MCF 10A (cell line): ENCODE measurements around the gene CCDC93. TPM values are rescaled to one million over a fixed set of nuclear protein-coding genes. Genes with fewer than 3 reads are reported as not detected.

Source experiments
- BruUV-seq: library from RNA; stranded (reverse); fragments of 400-500 nt; replicated peaks from 2 replicates; lab custom pipeline; 2021; lab: Mats Ljungman, UMichigan
- CTCF ChIA-PET: fragments of 300-600 bp; sonication (Branson Sonifier 250); formaldehyde crosslinking; extraction: SDS; loops from one replicate; lab custom pipeline; 2021; ENCODE audit warnings: antibody characterized with exemption, inconsistent platforms; lab: Yijun Ruan, JAX
- POLR2A ChIA-PET: fragments of 300-600, 350-650 bp; sonication (Branson Sonifier 250); formaldehyde crosslinking; extraction: SDS; loops from one replicate; lab custom pipeline; 2020; ENCODE audit warnings: antibody characterized with exemption, inconsistent platforms; lab: Yijun Ruan, JAX
- DNase-seq: peaks from one replicate; pipeline ENCODE4 v3.0.0-alpha.2; 2018; ENCODE audit not compliant: unreplicated experiment
- H3K27ac Mint-ChIP-seq: one replicate; pipeline ENCODE4 v1.8.0; 2022; ENCODE audit warnings: mild to moderate bottlenecking, low read depth, mixed read lengths; ENCODE audit not compliant: unreplicated experiment
- H3K27me3 Mint-ChIP-seq: one replicate; pipeline ENCODE4 v1.8.0; 2022; ENCODE audit warnings: mixed read lengths; ENCODE audit not compliant: insufficient read depth, unreplicated experiment
- H3K36me3 Mint-ChIP-seq: one replicate; pipeline ENCODE4 v1.8.0; 2022; ENCODE audit warnings: mild to moderate bottlenecking, moderate library complexity, mixed read lengths; ENCODE audit not compliant: insufficient read depth, unreplicated experiment
- H3K4me1 Mint-ChIP-seq: one replicate; pipeline ENCODE4 v1.8.0; 2022; ENCODE audit warnings: mixed read lengths; ENCODE audit not compliant: insufficient read depth, unreplicated experiment
- H3K4me3 Mint-ChIP-seq: one replicate; pipeline ENCODE4 v1.8.0; 2022; ENCODE audit warnings: mild to moderate bottlenecking, moderate library complexity, mixed read lengths; ENCODE audit not compliant: unreplicated experiment
- H3K9me3 Mint-ChIP-seq: one replicate; pipeline ENCODE4 v1.8.0; 2022; ENCODE audit warnings: mixed read lengths; ENCODE audit not compliant: unreplicated experiment
- intact Hi-C: fragments of 100-400 bp; cut with micrococcal nuclease; formaldehyde crosslinking; loops from 2 replicates; pipeline ENCODE4 v1.14.1; 2022
- total RNA-seq: library from RNA; stranded (reverse); gene quantifications from 2 replicates; pipeline ENCODE4 v1.2.3, GENCODE V29; 2022
- TF ChIP-seq, protein P1 (sequence below): fragments of 200-600 bp; IDR thresholded peaks from one replicate; pipeline ENCODE4 v1.8.0; 2022; ENCODE audit warnings: antibody characterized with exemption, mild to moderate bottlenecking; ENCODE audit not compliant: unreplicated experiment

Gene CCDC93
- total RNA-seq, 1 experiment from 2014 or later: 37.8 TPM

DNA sequence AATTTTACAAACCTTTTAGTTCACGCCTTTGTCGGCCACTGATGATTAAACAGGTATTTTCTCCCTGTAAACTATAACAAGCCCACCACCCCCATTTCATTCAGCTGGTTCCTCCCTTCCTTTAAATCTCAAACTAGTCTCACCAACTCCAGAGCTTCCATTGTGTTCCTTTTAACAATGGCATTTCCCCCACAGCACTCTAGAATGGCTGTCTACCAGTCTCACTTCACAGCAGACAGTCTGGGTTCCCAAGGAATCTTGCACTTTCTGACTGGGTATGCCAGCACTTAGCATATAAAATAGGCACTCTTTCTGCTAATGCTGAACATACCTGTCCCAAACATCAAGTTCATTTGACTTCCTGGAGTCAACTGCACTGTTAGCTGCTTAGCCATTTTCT, 75.3 kb downstream of the CCDC93 start:
- CTCF ChIA-PET: interaction anchor here (0.6 to 1.0 kb wide), 3 partner anchors 11 to 36 kb away, joined by 3 read pairs; no protein-coding TSS in a partner anchor

DNA sequence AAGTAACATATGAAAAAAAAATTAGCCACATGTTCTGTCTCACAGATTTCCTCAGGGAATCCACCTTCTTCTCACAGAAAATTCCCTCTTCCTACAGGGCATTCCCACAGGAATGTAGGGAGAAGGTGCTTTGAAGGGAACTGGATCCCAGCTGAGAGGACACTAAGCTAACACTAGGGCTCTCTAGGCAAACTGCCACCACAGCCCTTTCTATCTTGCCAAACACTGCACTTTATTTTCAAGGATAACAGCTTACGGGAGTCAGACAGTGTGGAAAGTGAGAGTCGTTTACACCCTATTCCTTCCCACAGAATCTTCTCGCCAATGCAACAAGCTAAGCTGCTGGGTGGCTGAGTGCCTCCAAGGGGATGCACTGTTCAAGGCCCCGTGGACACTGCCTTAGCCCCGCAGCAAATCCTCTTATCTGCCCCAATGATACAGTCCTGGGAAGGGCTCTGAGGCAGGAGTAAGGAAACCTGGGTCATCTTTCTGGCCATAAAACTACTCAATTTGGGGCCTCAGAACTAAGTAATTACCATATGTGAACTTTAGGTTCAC, 76.9 kb downstream of the CCDC93 start:
- Mint-ChIP-seq H3K27ac (no peak overlapping the region), H3K4me3 (no peak overlapping the region), H3K36me3 (peaks cover 68% of the 10 kb centered on the region), H3K4me1 (no peaks in the 10 kb centered on the region), H3K9me3 (no peaks in the 10 kb centered on the region), H3K27me3 (no peaks in the 10 kb centered on the region)
- BruUV-seq: no TSS peak
- CTCF ChIA-PET: interaction anchor here (0.7 to 1.2 kb wide), 3 partner anchors 66 to 125 kb away, joined by 3 to 4 read pairs (median 3); no protein-coding TSS in a partner anchor
- intact Hi-C loops: no loop called here
- DNase-seq: no peak
- TF ChIP-seq, protein P1, sequence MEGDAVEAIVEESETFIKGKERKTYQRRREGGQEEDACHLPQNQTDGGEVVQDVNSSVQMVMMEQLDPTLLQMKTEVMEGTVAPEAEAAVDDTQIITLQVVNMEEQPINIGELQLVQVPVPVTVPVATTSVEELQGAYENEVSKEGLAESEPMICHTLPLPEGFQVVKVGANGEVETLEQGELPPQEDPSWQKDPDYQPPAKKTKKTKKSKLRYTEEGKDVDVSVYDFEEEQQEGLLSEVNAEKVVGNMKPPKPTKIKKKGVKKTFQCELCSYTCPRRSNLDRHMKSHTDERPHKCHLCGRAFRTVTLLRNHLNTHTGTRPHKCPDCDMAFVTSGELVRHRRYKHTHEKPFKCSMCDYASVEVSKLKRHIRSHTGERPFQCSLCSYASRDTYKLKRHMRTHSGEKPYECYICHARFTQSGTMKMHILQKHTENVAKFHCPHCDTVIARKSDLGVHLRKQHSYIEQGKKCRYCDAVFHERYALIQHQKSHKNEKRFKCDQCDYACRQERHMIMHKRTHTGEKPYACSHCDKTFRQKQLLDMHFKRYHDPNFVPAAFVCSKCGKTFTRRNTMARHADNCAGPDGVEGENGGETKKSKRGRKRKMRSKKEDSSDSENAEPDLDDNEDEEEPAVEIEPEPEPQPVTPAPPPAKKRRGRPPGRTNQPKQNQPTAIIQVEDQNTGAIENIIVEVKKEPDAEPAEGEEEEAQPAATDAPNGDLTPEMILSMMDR: no peak
- POLR2A ChIA-PET: no interaction called here

More for the DNA sequence above, 75.3 kb downstream of the CCDC93 start:
- Mint-ChIP-seq H3K4me1 (no peaks in the 10 kb centered on the region), H3K9me3 (no peaks in the 10 kb centered on the region), H3K27me3 (no peaks in the 10 kb centered on the region), H3K27ac (no peak overlapping the region), H3K36me3 (peaks cover 66% of the 10 kb centered on the region), H3K4me3 (no peak overlapping the region)
- intact Hi-C loops: no loop called here
- TF ChIP-seq, protein P1: no peak
- POLR2A ChIA-PET: interaction anchor here (0.6 kb wide), 1 partner anchor 124 kb away, joined by 3 read pairs; the partner anchor contains the start of gene DDX18
- BruUV-seq: no TSS peak
- no peak for DNase-seq

DNA sequence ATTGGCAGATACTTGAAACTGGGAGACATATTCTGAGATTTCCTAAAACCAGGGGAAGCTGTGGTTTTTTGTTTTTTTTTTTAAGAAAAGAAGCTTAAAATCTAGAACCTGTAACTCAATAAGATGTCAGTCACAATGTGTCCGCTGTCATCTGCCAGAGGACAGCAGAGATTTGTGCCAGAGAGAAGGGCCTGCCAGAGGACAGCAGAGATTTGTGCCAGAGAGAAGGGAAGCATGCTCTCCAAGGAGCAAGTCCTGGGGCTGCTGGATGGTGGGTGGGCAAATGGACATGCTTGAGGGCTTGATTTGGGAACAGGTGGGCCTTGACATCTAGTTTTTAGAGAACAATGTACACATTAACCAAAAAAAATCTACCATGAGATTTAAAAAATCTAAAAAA, 77.9 kb downstream of the CCDC93 start:
- TF ChIP-seq, protein P1: no peak
- H3K4me3 Mint-ChIP-seq: no peak overlapping the region
- BruUV-seq: no TSS peak
- H3K27me3 Mint-ChIP-seq: no peaks in the 10 kb centered on the region
- no peak for DNase-seq
- peaks cover 66% of the 10 kb centered on the region for H3K36me3 Mint-ChIP-seq
- intact Hi-C loops: no loop called here
- H3K4me1 Mint-ChIP-seq: no peaks in the 10 kb centered on the region
- no peaks in the 10 kb centered on the region for H3K9me3 Mint-ChIP-seq
- ChIA-PET POLR2A (no interaction called here), CTCF (interaction anchor here (1.2 kb wide), 1 partner anchor 123 kb away, joined by 3 read pairs; no protein-coding TSS in a partner anchor)
- peak overlapping the region; percentile 65 for H3K27ac Mint-ChIP-seq

DNA sequence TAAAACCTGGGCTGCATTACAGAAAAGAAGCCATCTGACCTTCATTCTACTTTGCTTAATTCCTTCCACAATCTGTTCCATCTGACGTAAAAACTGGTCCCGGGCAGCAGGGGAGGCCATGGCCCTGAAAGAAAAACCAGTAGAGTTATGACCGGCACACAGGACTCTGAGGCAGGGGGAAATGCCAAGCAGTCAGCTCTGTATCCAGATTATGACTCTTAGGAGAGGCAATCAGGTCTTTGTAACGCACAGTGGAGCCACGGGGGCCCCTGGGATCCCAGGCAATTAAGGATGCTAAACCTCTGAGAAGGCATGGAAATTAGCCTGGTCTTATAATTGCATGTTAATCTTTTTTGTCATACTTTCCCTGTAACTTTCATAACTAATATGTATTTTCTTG, 78.4 kb downstream of the CCDC93 start:
- Mint-ChIP-seq H3K4me3 (no peak overlapping the region), H3K36me3 (peaks cover 66% of the 10 kb centered on the region), H3K27me3 (no peaks in the 10 kb centered on the region), H3K27ac (peak overlapping the region; percentile 65), H3K4me1 (no peaks in the 10 kb centered on the region), H3K9me3 (no peaks in the 10 kb centered on the region)
- ChIA-PET POLR2A (no interaction called here), CTCF (interaction anchor here (1.2 kb wide), 1 partner anchor 123 kb away, joined by 3 read pairs; no protein-coding TSS in a partner anchor)
- TF ChIP-seq, protein P1: no peak
- intact Hi-C loops: no loop called here
- DNase-seq: no peak
- BruUV-seq: no TSS peak
